Right lobe of liver (tissue), 4 donors: ENCODE results near the gene DOCK10.

ENCODE experiments used
- CTCF ChIP-seq, 4 donors: fragments of 200-600 bp in 3 of 4; fragments of 450-650 bp in 1 of 4; IDR thresholded peaks; one replicate each; pipeline versions ENCODE4 v1.5.1 to v1.8.0; 2016 to 2022; ENCODE audit warnings: antibody characterized with exemption in 4 of 4, mild to moderate bottlenecking in 2 of 4
- POLR2A ChIP-seq: fragments of 450-650 bp; IDR thresholded peaks from one replicate; pipeline ENCODE4 v1.6.1; 2017; ENCODE audit warnings: antibody characterized with exemption, mild to moderate bottlenecking
- donor health status: DM: no; HTN: no; CAD: no.
- donor health status: DM: no; HTN: no; CAD: no.
- donor health status: DM: no; HTN: yes; CAD: no.

- no peak for TF ChIP-seq CTCF (IDR thresholded peaks at IDR 0.05)
- TF ChIP-seq POLR2A = no peak
Measured at GRCh38 chr2:225027061-225027762, 15.1 kb downstream of the DOCK10 start.
